Liver (tissue), 9 donors: Measurements from ENCODE around the gene TRPM2. TPM values are rescaled to one million over a fixed set of nuclear protein-coding genes. Genes with fewer than 3 reads are reported as not detected.

Experiments used
- DNase-seq: peaks from one replicate; pipeline ENCODE4 v3.0.0-alpha.2; 2017; ENCODE audit warnings: low spot score
- H3K27ac ChIP-seq, 2 donors: one replicate each; pipeline ENCODE4 v1.7.0; 2013; ENCODE audit warnings: inconsistent platforms in 2 of 2, low read length in 2 of 2, control low read depth in 1 of 2, low read depth in 1 of 2, mild to moderate bottlenecking in 1 of 2
- H3K27me3 ChIP-seq, 4 donors: one replicate each; pipeline versions ENCODE4 v1.6.1 to v1.7.0; 2013; ENCODE audit warnings: low read length in 3 of 4, inconsistent platforms in 1 of 4, mild to moderate bottlenecking in 1 of 4, moderate library complexity in 1 of 4; ENCODE audit not compliant: control insufficient read depth in 4 of 4, insufficient read depth in 4 of 4
- H3K36me3 ChIP-seq, 4 donors: one replicate each; pipeline versions ENCODE4 v1.6.1 to v1.7.0; 2013; ENCODE audit warnings: low read length in 3 of 4, mild to moderate bottlenecking in 3 of 4, low read depth in 1 of 4, moderate library complexity in 1 of 4; ENCODE audit not compliant: control insufficient read depth in 4 of 4, insufficient read depth in 3 of 4
- H3K4me1 ChIP-seq, 4 donors: one replicate each; pipeline versions ENCODE4 v1.6.1 to v1.7.0; 2013; ENCODE audit warnings: low read length in 3 of 4, mild to moderate bottlenecking in 3 of 4, moderate library complexity in 1 of 4; ENCODE audit not compliant: control insufficient read depth in 4 of 4, insufficient read depth in 4 of 4
- H3K4me3 ChIP-seq, 3 donors: one replicate each; pipeline versions ENCODE4 v1.6.1 to v1.7.0; 2013; ENCODE audit warnings: low read length in 3 of 3, control low read depth in 1 of 3, low read depth in 1 of 3, mild to moderate bottlenecking in 1 of 3
- H3K9ac ChIP-seq, 2 donors: one replicate each; pipeline ENCODE4 v1.7.0; 2013; ENCODE audit warnings: low read length in 2 of 2, mild to moderate bottlenecking in 2 of 2, moderate library complexity in 2 of 2, control low read depth in 1 of 2, low read depth in 1 of 2
- H3K9me3 ChIP-seq, 4 donors: one replicate each; pipeline versions ENCODE4 v1.6.1 to v1.7.0; 2013; ENCODE audit warnings: low read length in 3 of 4; ENCODE audit not compliant: control insufficient read depth in 4 of 4
- ATF3 ChIP-seq: IDR thresholded peaks from 2 replicates; pipeline ENCODE4 v1.6.1; 2016; ENCODE audit warnings: antibody characterized with exemption
- EGR1 ChIP-seq, 2 donors: IDR thresholded peaks; 2 replicates each; pipeline ENCODE4 v1.6.1; 2016 to 2018; ENCODE audit warnings: antibody characterized with exemption in 2 of 2, low read depth in 2 of 2
- FOXA1 ChIP-seq: IDR thresholded peaks from 2 replicates; pipeline ENCODE4 v1.6.1; 2016; ENCODE audit warnings: antibody characterized with exemption
- GABPA ChIP-seq, 2 donors: IDR thresholded peaks in 1 of 2; conservative IDR thresholded peaks in 1 of 2; 2 replicates each; pipeline ENCODE4 v1.6.1; 2016; ENCODE audit warnings: antibody characterized with exemption in 2 of 2, mild to moderate bottlenecking in 1 of 2, moderate library complexity in 1 of 2
- HNF4A ChIP-seq, 2 donors: conservative IDR thresholded peaks; 2 replicates each; pipeline ENCODE4 v1.6.1; 2016; ENCODE audit warnings: antibody characterized with exemption in 2 of 2, mild to moderate bottlenecking in 2 of 2
- HNF4G ChIP-seq: IDR thresholded peaks from 2 replicates; pipeline ENCODE4 v1.6.1; 2016; ENCODE audit warnings: antibody characterized with exemption
- JUND ChIP-seq, 2 donors: IDR thresholded peaks; 2 replicates each; pipeline ENCODE4 v1.6.1; 2016; ENCODE audit warnings: antibody characterized with exemption in 2 of 2
- MAX ChIP-seq: IDR thresholded peaks from 2 replicates; pipeline ENCODE4 v1.6.1; 2016; ENCODE audit warnings: antibody characterized with exemption
- REST ChIP-seq: IDR thresholded peaks from 2 replicates; pipeline ENCODE4 v1.6.1; 2016; ENCODE audit warnings: antibody characterized with exemption, mild to moderate bottlenecking
- RXRA ChIP-seq, 2 donors: IDR thresholded peaks; 2 replicates each; pipeline ENCODE4 v1.6.1; 2017 to 2018; ENCODE audit warnings: antibody characterized with exemption in 2 of 2, mild to moderate bottlenecking in 1 of 2
- TAF1 ChIP-seq: conservative IDR thresholded peaks from 2 replicates; pipeline ENCODE4 v1.6.1; 2016; ENCODE audit warnings: antibody characterized with exemption, mild to moderate bottlenecking
- YY1 ChIP-seq: IDR thresholded peaks from 2 replicates; pipeline ENCODE4 v1.6.1; 2016; ENCODE audit warnings: antibody characterized with exemption, mild to moderate bottlenecking
- ZBTB33 ChIP-seq: IDR thresholded peaks from 2 replicates; pipeline ENCODE4 v1.6.1; 2016; ENCODE audit warnings: antibody characterized with exemption
- WGBS: extraction: QIAGEN DNeasy Blood & Tissue Kit; methylation state at CpG from one replicate; pipeline ENCODE4 v1.1.7; 2013; 5-methylcytosine and 5-hydroxymethylcytosine counted together
- polyA plus RNA-seq, 2 donors: library from polyadenylated mRNA; stranded (reverse) in 1 of 2; unstranded in 1 of 2; fragments of 200-250 nt in 1 of 2; fragments of >200 nt in 1 of 2; fragmentation: Nextera tagmentation in 1 of 2; extraction: Ambion mirVana in 1 of 2; gene quantifications; one replicate each; pipeline versions ENCODE4 v1.2.1 to v1.2.3, GENCODE V29; 2013 to 2015
- total RNA-seq, 2 donors: library from RNA; depleted of rRNA; stranded (reverse); fragments of >200 nt; gene quantifications; one replicate each; pipeline ENCODE4 v1.2.3, GENCODE V29; 2014
- donor health status: healthy.
- donor health status: healthy.
- donor health status: healthy.
- donor health status: healthy.
- donor health status: healthy.

TRPM2 gene
- total and polyA plus RNA-seq, 4 donors = 0.43 to 1.3 (median 0.63) TPM

- no peaks in the 10 kb centered on the region for H3K9me3 ChIP-seq
- peak; percentile 71 for DNase-seq
- H3K27ac ChIP-seq = peak overlapping the region in 1 of 2 donors; percentile 25
- no peak for TF ChIP-seq YY1
- peak in 1 of 2 donors; percentile 16 for TF ChIP-seq HNF4A (conservative IDR thresholded peaks at IDR 0.05)
- no peak overlapping the region for H3K4me3 ChIP-seq
- 42% methylated on average over 29 of the region's 29 CpGs for WGBS
- H3K9ac ChIP-seq = no peak overlapping the region
- H3K4me1 ChIP-seq = peaks cover 0 to 10% (median 5%) of the 10 kb centered on the region in 4 donors
- H3K27me3 ChIP-seq = no peaks in the 10 kb centered on the region
- H3K36me3 ChIP-seq = no peaks in the 10 kb centered on the region
These were observed 16.8 kb downstream of the TRPM2 start for GRCh38 chr21:44370027-44370735.

GRCh38 chr21:44370786-44371410 lies 17.5 kb downstream of the TRPM2 start:
- WGBS = 91% methylated on average over 35 of the region's 37 CpGs
- no peaks in the 10 kb centered on the region for H3K36me3 ChIP-seq
- no peak overlapping the region for H3K27ac ChIP-seq
- peaks cover 0 to 10% (median 7%) of the 10 kb centered on the region in 4 donors for H3K4me1 ChIP-seq
- H3K9me3 ChIP-seq = no peaks in the 10 kb centered on the region
- no peaks in the 10 kb centered on the region for H3K27me3 ChIP-seq
- H3K4me3 ChIP-seq = no peak overlapping the region
- no peak for TF ChIP-seq MAX
- no peak for TF ChIP-seq HNF4G
- no peak for TF ChIP-seq RXRA (IDR thresholded peaks at IDR 0.05)
- no peak for TF ChIP-seq REST
- TF ChIP-seq JUND (IDR thresholded peaks at IDR 0.05) = no peak
- no peak for TF ChIP-seq ZBTB33
- no peak for TF ChIP-seq HNF4A (conservative IDR thresholded peaks at IDR 0.05)
- TF ChIP-seq ATF3 = no peak
- no peak for TF ChIP-seq TAF1
- no peak for TF ChIP-seq GABPA (IDR thresholded peaks at IDR 0.05 in 1 of 2, conservative IDR thresholded peaks at IDR 0.05 in 1 of 2)
- TF ChIP-seq FOXA1 = no peak
- no peak for TF ChIP-seq EGR1 (IDR thresholded peaks at IDR 0.05; ENCODE audit: low read depth in 2 of 2)
- no peak overlapping the region for H3K9ac ChIP-seq
- no peak for DNase-seq
